GM19467 (cell line): ENCODE measurements around the gene CD151.

Experiments
- ATAC-seq: cut with Tn5 transposase; IDR thresholded peaks from one replicate; pipeline ENCODE4 v1.9.1; 2021; ENCODE audit warnings: mild to moderate bottlenecking, moderate library complexity; ENCODE audit not compliant: unreplicated experiment

Gene CD151

GRCh38 chr11:796565-797295 is 36.0 kb upstream of the CD151 start:
- ATAC-seq, result no peak

GRCh38 chr11:797296-798092 is 35.3 kb upstream of the CD151 start:
- ATAC-seq, result peak; percentile 29

- peak; percentile 52 for ATAC-seq
These were observed 34.5 kb upstream of the CD151 start, which contains the start of gene SLC25A22 for GRCh38 chr11:798093-798713. Gene SLC25A22, minus strand, starts transcription at chr11:798281. Its CDS starts 3,275 bp downstream, at chr11:795006.

- no peak for ATAC-seq
These were observed 33.0 kb upstream of the CD151 start for GRCh38 chr11:799641-800316.

GRCh38 chr11:800473-800872 is 32.3 kb upstream of the CD151 start:
- ATAC-seq, result no peak

- ATAC-seq, result no peak
These were observed 31.5 kb upstream of the CD151 start for GRCh38 chr11:801097-801780.

- ATAC-seq, result no peak
These were observed 30.6 kb upstream of the CD151 start for GRCh38 chr11:802018-802617.

GRCh38 chr11:802693-803466 is 29.9 kb upstream of the CD151 start:
- ATAC-seq, result no peak

GRCh38 chr11:803467-803742 is 29.3 kb upstream of the CD151 start:
- no peak for ATAC-seq

GRCh38 chr11:803770-804598 is 28.8 kb upstream of the CD151 start:
- ATAC-seq, result no peak

- no peak for ATAC-seq
These were observed 28.2 kb upstream of the CD151 start for GRCh38 chr11:804599-804964.

GRCh38 chr11:808427-809286 is 24.1 kb upstream of the CD151 start:
- no peak for ATAC-seq

- ATAC-seq, result peak; percentile 59
These were observed 23.3 kb upstream of the CD151 start, which contains the start of gene RPLP2 for GRCh38 chr11:809287-810039. Gene RPLP2, plus strand, starts transcription at chr11:809967. Its CDS starts 268 bp downstream, at chr11:810235.

- peak; percentile 6 for ATAC-seq
These were observed 22.6 kb upstream of the CD151 start for GRCh38 chr11:810040-810567.

- no peak for ATAC-seq
These were observed 21.1 kb upstream of the CD151 start for GRCh38 chr11:811446-812245.

GRCh38 chr11:812390-812789 is 20.4 kb upstream of the CD151 start:
- ATAC-seq, result no peak
